GM18511 (cell line): ENCODE results near the gene SH3RF2.
"Not testable (repeated sequence)": the region's sequence is repeated elsewhere in the genome, so short reads cannot be mapped to it uniquely, and the experiment has no call there.

Experiments
- ATAC-seq: cut with Tn5 transposase; IDR thresholded peaks from one replicate; pipeline ENCODE4 v1.9.1; 2021; ENCODE audit warnings: mild to moderate bottlenecking, moderate library complexity; ENCODE audit not compliant: unreplicated experiment

SH3RF2 gene

DNA sequence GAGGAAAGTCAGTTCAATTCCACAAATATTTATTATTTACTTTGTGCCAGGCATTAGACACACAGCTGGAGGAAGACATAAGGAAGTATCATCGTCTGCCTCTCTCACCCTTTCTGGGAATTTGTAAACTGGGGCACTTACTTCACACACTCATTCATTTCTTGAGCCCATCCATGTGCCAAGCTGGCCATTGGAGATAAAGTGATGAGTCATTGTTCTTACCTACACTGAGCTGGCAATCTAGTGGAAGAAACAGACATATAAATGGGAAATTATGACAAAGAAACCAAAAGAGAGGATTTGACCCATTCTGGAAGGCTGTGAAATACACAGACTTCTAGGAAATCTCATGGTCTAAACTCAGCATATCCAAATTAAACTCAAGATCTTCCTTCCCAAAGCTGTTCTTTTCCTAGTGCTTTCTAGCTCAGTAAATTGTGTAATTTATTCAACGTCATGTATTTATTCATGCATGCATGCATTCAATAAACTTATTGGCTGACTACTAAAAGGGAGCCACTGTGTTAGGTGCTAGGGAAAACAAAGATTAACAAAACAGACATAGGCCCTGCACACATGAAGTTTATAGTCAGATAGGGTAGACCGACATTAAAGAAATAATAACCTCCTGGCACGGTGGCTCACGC, 65.3 kb downstream of the SH3RF2 start:
- ATAC-seq = no peak

DNA sequence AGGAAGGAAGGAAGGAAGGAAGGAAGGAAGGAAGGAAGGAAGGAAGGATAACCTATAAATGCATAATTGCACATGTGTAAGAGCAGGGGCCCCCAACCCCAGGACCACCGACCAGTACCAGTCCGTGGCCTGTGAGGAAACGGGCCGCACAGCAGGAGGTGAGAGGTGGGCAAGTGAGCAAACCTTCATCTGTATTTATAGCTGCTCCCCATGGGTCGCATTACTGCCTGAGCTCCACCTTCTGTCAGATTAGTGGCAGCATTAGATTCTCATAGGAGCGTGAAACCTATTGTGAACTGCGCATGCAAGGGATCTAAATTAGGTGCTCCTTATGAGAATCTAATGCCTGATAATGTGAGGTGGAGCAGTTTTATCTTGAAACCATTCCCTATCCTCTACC, 66.1 kb downstream of the SH3RF2 start:
- ATAC-seq = no peak

DNA sequence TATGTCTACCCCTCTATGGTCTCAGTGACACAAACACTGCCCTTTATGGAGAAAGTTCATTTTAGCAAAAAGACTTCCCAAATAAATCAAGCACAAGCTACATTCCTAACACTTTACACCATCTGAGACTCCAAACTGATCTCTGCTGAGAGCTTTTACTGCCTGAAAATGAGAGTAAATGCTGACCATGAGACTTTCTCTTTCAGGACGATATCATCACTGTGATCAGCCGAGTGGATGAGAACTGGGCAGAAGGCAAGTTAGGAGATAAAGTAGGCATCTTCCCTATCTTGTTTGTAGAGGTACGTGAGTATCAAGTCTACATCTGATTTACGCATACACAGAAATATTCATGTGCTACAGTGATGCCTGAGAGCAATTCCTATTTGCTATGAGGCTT, 67.5 kb downstream of the SH3RF2 start:
- no peak for ATAC-seq

DNA sequence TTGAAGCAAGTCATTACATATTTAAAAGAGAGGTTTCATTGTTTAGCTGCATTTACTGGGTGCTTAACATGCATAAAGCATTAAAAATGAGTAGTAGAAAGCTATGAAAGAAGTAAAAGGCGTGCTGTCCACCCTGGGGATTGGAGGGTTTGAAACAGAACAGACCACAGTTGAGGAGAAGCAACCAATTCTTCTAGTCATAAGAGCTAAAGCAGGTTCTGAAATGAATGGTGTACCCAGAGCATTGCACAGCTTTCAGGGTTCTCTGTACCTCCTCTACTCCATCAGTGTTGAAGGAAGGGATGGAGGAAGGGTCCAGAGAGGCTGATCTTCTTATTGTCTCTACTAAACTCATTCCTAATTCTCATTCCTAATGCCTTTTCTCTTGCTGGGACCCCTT, 68.9 kb downstream of the SH3RF2 start:
- ATAC-seq = peak; percentile 62

DNA sequence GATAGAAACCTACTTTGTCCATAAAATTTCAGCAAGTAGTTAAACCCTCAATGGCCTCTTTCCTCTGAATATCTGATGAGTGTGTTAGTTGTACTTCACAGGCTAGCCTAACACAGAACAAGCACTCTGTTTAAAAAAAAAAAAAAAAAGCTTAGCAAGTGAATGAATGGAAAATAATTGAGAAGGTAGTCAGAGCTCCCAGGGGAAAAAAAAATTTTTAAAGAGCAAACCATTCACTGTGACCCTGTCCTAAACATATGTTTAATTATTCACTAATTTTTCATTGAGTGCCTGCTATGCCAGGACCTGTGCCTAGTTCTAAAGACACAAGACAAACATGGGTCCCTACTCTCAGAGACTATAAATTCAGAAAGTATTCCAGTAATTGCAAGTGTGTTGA, 69.3 kb downstream of the SH3RF2 start:
- no peak for ATAC-seq

DNA sequence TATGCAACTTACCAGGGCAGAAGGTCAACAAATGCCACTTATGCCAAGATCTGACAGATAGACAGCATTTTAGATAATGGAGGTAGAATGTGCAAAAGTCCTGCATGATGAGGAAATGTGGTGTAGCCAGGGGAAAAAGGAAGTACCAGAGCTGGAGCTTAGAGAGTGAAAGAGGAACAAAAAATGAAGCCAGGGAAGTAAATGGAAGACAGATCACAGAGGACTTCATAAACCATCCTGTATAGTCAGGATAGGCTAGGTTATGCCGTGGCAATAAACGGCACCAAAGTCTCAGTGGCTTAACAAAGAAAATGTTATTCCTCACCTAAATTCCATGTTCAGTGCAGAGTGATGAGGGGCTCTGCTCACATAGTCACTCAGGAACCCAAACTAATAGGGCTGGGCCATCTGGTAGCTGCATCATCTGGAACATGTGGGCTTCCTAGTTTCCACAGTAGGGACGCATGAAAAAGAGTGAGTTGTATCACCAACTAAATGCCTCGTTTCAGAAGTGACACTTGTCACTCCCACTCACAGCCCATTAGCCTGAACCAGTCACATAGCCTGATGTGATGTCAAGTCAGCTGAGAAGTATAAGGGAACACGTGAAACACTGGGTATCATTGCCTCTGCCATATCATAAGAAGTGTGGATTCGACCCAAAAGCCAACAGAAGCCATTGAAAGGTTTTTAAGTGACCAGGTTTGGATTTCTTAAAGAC, 70.3 kb downstream of the SH3RF2 start:
- no peak for ATAC-seq

DNA sequence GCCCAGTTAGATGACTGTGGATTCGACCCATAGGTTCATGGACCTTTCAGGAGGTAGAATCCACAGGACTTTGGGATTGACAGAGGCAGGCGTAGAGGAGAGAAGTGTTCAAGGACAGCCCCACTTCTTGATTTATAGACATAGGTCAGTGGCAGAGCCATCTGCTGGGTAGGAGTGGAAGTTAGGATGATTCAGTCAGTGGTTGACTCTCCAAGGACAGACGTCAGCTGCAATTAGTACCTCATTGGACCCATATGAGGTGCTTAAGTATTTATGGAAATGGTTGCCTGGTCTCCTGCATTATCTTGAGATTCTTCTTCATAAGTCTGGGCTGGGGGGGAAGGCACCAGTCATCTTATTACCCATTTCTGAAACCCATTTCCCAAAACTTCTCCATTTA, 70.9 kb downstream of the SH3RF2 start:
- no peak for ATAC-seq

DNA sequence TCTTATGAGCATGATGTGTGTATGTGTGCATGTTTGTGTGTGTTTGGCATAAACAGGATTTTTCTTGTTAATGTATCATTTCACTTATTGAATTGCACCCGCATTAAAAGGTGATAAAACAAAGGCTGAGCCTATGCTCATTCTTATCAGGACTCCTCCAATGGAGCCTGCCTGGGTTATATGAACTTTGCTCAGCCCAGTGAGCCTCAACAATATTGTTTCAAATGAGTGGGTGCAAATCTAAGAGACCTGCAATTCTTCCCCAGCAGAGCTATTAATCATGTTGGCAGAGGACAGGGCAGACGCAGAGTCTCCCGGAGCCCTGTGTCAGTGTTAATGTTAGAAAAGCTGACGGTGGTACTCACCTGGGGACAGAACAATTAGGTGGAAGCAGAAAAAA, 71.6 kb downstream of the SH3RF2 start:
- no peak for ATAC-seq

DNA sequence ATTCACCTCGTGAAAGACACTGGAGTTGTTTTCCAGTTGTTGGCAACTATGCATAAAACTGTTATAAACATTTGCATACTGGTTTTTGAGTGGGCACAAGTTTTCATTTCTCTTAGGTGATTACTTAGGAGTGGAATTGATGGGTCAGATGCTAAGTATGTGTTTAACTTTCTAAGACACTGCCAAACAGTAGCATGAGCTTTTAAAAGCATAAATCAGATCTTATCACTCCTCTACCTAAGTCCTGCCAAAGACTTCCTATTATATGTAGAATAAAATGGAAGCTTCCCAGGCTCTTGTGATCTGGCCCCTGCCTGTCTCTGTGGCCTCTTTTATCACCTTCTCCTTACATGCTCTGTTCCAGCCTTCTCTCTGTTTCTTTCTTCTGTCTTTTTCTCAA, 72.6 kb downstream of the SH3RF2 start:
- ATAC-seq = no peak

DNA sequence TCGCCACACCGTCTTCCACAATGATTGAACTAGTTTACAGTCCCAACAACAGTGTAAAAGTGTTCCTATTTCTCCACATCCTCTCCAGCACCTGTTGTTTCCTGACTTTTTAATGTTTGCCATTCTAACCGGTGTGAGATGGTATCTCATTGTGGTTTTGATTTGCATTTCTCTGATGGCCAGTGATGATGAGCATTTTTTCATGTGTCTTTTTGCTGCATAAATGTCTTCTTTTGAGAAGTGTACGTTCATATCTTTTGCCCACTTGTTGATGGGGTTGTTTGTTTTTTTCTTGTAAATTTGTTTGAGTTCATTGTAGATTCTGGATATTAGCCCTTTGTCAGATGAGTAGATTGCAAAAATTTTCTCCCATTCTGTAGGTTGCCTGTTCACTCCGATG, 74.1 kb downstream of the SH3RF2 start:
- not testable (repeated sequence) for ATAC-seq

DNA sequence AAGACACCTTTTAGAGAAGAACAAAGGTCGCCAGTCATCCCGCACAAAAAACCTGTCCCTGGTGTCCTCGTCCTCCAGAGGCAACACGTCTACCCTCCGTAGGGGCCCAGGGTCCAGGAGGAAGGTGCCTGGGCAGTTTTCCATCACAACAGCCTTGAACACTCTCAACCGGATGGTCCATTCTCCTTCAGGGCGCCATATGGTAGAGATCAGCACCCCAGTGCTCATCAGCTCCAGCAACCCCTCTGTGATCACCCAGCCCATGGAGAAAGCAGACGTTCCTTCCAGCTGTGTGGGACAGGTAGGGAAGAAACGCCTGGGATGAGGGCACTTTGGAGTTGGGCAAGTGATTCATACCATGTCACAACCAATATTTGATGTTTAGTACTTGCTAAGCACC, 77.4 kb downstream of the SH3RF2 start:
- no peak for ATAC-seq

DNA sequence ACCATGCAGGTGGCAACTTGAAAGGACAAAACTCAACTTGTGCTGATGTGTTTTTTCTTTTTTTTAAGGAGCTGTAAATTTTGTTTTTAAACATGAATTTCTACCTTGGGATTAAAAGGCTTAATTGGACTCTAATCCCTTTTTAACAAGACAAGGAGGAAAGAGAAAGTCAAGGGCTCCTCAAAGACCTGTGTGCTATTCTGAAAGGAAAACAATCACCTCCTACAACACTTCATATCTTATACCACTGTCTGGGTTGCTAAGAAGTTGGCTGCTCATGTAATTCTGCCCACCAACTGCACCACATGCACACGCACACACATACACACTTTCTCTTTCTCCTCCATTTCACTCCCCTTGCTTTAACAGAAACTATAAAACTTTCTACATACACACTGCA, 78.6 kb downstream of the SH3RF2 start:
- no peak for ATAC-seq

DNA sequence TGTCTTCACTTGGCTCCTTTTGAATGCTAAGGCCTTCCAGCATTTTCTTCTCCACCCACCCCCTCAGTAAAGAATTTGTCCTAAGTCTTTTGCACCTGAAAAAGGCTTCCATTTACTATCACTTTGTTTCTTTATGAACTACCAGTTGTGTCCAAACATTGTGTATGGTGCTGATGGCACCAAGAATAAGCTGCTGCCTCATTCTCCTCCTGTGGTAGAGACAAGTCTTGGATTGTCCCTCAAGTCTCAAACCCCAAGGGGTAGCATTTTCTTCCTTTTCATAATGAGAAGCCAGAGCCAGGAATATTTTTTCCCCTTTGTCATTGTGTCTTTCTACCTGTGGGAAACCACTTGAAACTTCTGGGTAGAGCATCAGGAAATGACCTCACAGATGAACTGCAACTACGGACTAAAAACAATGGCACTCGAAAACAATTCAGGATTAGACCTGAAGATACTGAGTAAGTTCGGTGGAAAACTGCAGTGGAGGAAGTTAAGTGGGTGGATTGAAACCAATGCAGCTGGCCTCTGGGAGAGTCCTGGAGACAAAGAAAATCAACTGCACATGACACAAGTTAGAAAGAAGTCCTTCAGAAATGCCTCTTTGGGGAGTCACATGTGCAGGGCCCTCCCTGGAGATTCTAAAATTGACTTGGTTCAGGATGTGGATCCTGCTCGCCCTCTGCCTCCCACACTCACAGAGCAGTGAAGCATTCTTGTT, 80.5 kb downstream of the SH3RF2 start:
- no peak for ATAC-seq

DNA sequence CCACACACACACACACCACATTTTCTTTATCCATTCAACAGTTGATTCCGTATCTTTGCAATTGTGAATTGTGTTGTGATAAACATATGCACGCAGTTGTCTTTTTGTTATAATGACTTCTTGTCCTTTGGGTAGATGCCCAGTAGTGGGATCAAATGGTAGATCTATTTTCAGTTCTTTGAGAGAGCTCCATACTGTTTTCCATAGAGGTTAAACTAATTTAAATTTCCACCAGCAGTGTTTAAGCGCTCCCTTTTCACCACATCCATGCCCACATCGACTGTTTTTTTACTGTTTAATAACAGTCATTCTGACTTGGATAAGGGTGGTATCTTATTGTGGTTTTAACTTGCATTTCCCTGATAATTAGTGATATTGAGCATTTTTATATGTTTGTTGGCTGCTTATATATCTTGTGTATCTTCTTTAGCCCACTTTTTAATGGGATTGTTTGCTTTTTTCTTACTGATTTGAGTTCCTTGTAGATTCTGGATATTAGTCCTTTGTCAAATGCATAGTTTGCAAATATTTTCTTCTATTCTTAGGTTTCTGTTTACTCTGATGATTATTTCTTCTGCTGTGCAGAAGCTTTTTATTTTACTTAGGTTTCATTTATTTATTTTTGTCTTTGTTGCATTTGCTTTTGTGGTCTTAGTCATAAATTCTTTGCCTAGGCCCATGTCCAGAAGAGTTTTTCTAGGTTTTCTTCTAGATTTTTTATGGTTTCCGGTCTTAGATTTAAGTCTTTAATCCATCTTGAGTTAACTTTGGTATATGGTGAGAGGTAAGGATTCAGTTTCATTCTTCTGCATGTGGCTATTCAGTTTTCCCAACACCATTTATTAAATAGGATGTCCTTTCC, 82.4 kb downstream of the SH3RF2 start:
- ATAC-seq = no peak

DNA sequence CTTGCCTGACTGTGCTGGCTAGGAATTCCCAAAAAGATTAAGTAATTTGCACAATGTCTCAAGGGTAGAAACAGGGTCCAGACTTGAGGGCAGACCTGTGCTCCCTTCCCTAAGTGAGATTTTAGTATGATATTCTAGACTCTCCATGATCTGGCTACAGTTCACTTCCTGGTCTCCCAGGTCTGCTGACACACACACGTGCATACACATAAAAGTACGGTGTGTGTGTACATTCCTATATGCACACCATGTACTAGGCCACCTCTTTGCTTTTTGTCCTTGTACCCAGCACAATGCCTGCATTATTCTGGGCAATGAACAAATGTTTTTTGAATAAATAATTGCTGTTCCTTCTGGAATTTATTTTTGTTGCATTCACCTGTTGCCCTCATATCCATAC, 83.7 kb downstream of the SH3RF2 start:
- no peak for ATAC-seq

DNA sequence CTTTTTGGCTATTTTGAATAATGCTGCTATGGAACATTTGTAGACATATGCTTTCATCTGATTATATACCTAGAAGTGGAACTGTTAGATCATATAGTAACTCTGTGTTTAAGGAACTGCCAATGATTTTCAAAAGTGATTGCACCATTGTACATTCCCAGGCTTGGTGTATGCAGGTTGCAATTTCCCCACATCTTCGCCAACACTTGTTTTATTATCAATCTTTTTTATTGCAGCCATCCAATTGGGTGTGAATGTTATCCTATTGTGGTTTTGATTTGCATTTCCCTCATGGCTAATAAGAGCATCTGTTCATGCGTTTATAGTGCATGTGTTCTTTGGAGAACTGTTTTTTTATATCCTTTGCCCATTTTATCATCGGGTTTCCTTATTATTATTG, 87.7 kb downstream of the SH3RF2 start:
- no peak for ATAC-seq

DNA sequence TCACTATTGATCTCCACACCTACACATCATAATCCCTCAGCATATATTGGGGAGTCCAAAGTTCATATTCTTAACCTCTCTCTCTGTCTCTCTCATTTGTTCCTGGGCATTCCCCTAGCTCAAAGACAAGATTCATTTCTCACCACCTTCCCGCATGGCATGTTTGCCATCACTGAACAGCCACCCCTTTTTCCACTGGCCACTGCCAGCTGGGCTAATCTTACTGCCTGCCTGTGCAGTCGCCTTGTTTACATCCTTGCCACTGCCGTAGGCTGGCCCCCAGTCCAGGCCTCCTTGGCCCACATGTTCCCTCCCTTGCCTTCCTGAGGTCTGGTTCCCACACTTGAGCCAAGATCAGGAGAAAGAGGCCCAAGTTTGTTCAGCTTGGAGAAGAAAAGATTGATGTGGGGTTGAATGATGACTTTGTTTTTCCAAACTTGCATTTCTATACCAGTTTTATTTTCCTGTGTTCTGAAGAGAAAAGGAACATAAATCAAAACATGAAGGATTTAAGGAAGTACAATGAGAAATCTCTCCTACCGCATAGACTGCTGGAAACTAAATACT, 88.8 kb downstream of the SH3RF2 start:
- ATAC-seq = no peak

DNA sequence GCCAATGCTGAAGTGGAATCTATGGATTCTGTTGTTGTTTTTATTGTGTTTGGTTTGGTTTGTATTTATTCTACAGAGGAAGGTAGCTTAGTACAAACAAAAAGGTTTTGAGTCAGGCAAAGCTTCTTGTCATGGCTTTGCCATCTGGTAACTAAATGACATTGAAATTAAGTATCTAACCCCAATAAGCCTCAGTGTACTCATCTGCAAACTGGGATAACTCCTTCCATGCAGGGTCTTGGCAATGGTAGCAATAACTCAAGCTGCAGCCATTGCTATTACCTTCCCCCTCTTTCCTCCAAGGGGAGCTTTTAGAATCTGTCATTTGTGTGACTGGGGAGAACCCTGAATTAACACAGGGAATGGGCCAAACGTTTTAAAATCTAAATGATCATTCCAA, 89.3 kb downstream of the SH3RF2 start:
- no peak for ATAC-seq

DNA sequence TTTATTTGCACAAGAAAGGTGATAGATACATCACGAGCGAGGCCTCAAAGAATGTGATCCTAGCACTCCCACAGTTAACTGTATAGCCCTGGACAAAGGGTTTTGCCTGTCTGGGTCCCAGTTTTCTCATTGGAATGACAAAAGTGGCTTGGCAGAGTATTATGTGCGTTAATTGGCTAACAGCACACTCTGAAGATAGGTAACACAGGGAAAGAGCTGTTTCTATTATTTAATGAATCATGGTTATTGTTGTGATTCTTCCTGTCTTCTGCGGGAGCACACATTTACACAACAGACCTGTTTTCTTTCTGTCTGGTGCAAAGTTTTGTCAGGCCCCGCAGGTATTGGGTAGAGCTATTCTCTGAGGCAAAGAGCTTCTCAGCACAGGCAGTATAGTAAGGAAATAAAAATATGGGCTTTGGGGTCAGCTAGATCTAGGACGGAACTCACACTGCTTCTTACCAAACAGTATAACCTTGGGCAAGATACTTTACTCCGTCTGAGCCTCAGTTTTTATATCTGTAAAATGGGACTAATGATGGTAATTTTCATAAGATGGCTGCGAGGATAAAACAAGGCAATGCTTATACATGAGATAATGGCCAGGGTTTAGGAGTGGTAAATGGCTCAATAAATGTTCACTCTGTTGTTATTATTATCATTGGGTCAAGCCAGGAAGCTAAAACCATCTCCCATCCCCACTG, 90.1 kb downstream of the SH3RF2 start:
- ATAC-seq = no peak

DNA sequence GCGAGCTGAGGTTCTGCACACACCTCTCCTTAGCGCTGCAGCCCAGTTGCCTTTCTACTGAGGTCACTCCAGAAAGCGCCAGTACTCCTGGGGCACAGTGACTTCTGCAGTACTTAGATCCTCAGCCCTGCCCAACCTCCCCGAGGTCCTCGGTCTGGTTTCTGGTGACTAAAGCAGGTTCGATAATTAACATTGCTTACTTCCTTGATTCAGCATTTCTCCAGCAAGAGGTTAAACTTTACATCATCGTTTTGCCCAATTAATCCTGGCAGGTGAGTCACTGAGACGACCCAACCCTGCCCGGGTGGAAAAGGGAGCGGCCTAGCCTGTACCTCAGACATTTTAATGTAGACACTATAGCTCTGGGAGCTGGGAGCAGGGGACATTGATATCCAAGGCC, 91.4 kb downstream of the SH3RF2 start:
- ATAC-seq = no peak
